ENCODE measurements around the gene BBX.

DNA sequence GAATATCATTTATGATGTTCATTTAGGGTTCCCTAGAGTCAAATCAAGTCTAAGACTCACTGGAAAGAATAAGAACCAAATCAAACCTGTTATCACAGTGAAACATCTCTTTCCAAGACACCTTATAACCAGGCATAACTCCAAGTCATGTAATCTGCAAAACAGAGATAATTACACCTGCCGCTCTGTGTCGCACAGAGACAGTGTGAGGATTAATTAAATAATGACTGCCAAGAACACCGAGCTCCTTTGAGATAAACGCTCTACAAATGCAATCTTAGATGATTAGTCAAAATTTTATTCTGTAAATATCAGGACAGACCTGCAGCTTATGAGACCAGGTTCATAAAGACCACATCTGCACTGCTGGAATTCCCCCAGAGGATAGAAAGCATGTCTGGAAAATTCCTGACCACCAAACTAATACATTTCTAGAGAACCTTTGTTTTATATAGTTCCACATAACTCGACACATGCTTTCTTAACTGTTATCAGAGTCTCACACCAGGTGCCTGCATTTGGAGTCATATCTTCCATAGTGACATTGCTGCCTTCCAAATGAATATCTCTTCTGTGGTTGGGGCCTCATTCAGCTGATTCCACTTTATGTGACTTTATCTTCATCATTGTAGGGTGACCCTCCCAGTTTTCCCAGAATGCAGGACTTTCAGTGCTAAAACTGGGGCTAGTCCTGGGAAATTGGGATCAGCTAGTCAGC lies 315.3 kb downstream of the BBX start:
- TF ChIP-seq TOX (CRISPR knock-in tag; IDR thresholded peaks at IDR 0.05; ENCODE audit: borderline replicate concordance) = no peak
- no peak for TF ChIP-seq ZFP30 (CRISPR knock-in tag; IDR thresholded peaks at IDR 0.05)
- TF ChIP-seq OSR1 (CRISPR knock-in tag; IDR thresholded peaks at IDR 0.05) = no peak
- TF ChIP-seq, protein P1, sequence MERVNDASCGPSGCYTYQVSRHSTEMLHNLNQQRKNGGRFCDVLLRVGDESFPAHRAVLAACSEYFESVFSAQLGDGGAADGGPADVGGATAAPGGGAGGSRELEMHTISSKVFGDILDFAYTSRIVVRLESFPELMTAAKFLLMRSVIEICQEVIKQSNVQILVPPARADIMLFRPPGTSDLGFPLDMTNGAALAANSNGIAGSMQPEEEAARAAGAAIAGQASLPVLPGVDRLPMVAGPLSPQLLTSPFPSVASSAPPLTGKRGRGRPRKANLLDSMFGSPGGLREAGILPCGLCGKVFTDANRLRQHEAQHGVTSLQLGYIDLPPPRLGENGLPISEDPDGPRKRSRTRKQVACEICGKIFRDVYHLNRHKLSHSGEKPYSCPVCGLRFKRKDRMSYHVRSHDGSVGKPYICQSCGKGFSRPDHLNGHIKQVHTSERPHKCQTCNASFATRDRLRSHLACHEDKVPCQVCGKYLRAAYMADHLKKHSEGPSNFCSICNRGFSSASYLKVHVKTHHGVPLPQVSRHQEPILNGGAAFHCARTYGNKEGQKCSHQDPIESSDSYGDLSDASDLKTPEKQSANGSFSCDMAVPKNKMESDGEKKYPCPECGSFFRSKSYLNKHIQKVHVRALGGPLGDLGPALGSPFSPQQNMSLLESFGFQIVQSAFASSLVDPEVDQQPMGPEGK (CRISPR knock-in tag; IDR thresholded peaks at IDR 0.05; ENCODE audit: borderline replicate concordance) = no peak
- TF ChIP-seq ZNF565 (CRISPR knock-in tag; conservative IDR thresholded peaks at IDR 0.05; ENCODE audit: low read depth) = no peak
- no peak for TF ChIP-seq CSDC2 (CRISPR knock-in tag; IDR thresholded peaks at IDR 0.05)
- no peak for TF ChIP-seq RARB (CRISPR knock-in tag; IDR thresholded peaks at IDR 0.05)

All from SK-N-SH treated with all-trans-retinoic acid at 6 μM for 48 hours (cell line).